ENCODE measurements around the gene DCDC2B.

Gene DCDC2B

GRCh38 chr1:32195531-32195930 is 13.4 kb upstream of the DCDC2B start:
- H3K9me3 ChIP-seq (ENCODE audit: control extremely low read depth in 1 of 5, control insufficient read depth in 4 of 5, insufficient read depth in 2 of 5, low read depth in 1 of 5, low read length in 4 of 5), result no peaks in the 10 kb centered on the region
- no peak for DNase-seq
- no peak overlapping the region for H3K27ac ChIP-seq (ENCODE audit: insufficient read depth in 1 of 2, low read depth in 1 of 2, low read length in 2 of 2, poor library complexity in 1 of 2, severe bottlenecking in 2 of 2)
- H3K4me3 ChIP-seq (ENCODE audit: control insufficient read depth in 1 of 7, extremely low read depth in 1 of 7, insufficient read depth in 4 of 7, low read depth in 2 of 7, low read length in 6 of 7), result no peak overlapping the region
- ChIA-PET CTCF (interaction anchor here (0.8 to 8.7 kb wide), 3 partner anchors 20 to 87 kb away, joined by 3 to 48 read pairs (median 4); no protein-coding TSS in a partner anchor), POLR2A (interaction anchor here (0.6 kb wide), 1 partner anchor 19 kb away, joined by 3 read pairs; no protein-coding TSS in a partner anchor)
- H3K36me3 ChIP-seq (ENCODE audit: control insufficient read depth in 4 of 4, insufficient read depth in 4 of 4, low read length in 3 of 4), result peaks cover 8 to 78% (median 68%) of the 10 kb centered on the region in 4 experiments
- H3K4me1 ChIP-seq (ENCODE audit: control extremely low read depth in 1 of 4, control insufficient read depth in 4 of 4, insufficient read depth in 4 of 4, low read length in 3 of 4), result peaks cover 0 to 27% (median 20%) of the 10 kb centered on the region in 4 experiments
- 100% methylated on average over 3 of the region's 3 CpGs for WGBS (ENCODE audit: insufficient coverage)
- no peaks in the 10 kb centered on the region for H3K27me3 ChIP-seq (replicated peaks in 2 of 5; ENCODE audit: control insufficient read depth in 4 of 5, insufficient read depth in 5 of 5, low read length in 4 of 5)

- Histone ChIP-seq H3K27ac (ENCODE audit: insufficient read depth in 1 of 2, low read depth in 1 of 2, low read length in 2 of 2, poor library complexity in 1 of 2, severe bottlenecking in 2 of 2) (no peak overlapping the region), H3K4me3 (ENCODE audit: control insufficient read depth in 1 of 7, extremely low read depth in 1 of 7, insufficient read depth in 4 of 7, low read depth in 2 of 7, low read length in 6 of 7) (no peak overlapping the region), H3K36me3 (ENCODE audit: control insufficient read depth in 4 of 4, insufficient read depth in 4 of 4, low read length in 3 of 4) (peaks cover 8 to 73% (median 64%) of the 10 kb centered on the region in 4 experiments), H3K27me3 (replicated peaks in 2 of 5; ENCODE audit: control insufficient read depth in 4 of 5, insufficient read depth in 5 of 5, low read length in 4 of 5) (no peaks in the 10 kb centered on the region), H3K4me1 (ENCODE audit: control extremely low read depth in 1 of 4, control insufficient read depth in 4 of 4, insufficient read depth in 4 of 4, low read length in 3 of 4) (peaks cover 0 to 33% (median 26%) of the 10 kb centered on the region in 4 experiments), H3K9me3 (ENCODE audit: control extremely low read depth in 1 of 5, control insufficient read depth in 4 of 5, insufficient read depth in 2 of 5, low read depth in 1 of 5, low read length in 4 of 5) (no peaks in the 10 kb centered on the region)
- POLR2A ChIA-PET, result interaction anchor here (0.6 to 0.7 kb wide), 2 partner anchors 20 to 46 kb away, joined by 3 read pairs; no protein-coding TSS in a partner anchor
- peak in 2 of 3 donors; percentile 53 to 57 for DNase-seq
- CTCF ChIA-PET, result interaction anchor here (1.3 to 8.7 kb wide), 4 partner anchors 11 to 19 kb away, joined by 3 to 48 read pairs (median 8); partner anchors contain the start of gene DCDC2B
These were observed 12.7 kb upstream of the DCDC2B start for GRCh38 chr1:32195972-32196823.

DNA sequence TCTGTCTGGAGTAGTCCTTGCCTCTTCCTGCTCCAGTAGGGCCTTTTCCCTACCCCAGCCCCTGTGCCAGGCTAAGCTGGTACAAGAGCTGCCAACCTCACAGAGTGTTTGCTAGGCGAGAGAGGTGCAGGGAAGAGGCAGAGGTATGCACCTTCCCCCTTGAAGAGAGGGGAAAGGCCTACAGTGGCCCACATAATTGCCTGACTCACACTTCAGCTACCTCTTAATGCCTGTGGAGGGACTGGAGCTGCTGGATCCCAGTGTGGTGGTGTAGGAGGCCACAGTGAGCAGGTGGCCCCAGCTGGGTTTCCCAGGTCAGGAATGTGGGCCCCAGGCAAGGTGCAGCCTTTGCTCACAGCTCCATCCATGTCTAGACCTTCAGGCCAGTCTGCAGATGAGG is 11.8 kb upstream of the DCDC2B start:
- H3K9me3 ChIP-seq (ENCODE audit: control extremely low read depth in 1 of 5, control insufficient read depth in 4 of 5, insufficient read depth in 2 of 5, low read depth in 1 of 5, low read length in 4 of 5), result no peaks in the 10 kb centered on the region
- 80% methylated on average over 1 of the region's 1 CpG for WGBS (ENCODE audit: insufficient coverage)
- no peaks in the 10 kb centered on the region for H3K27me3 ChIP-seq (replicated peaks in 2 of 5; ENCODE audit: control insufficient read depth in 4 of 5, insufficient read depth in 5 of 5, low read length in 4 of 5)
- H3K36me3 ChIP-seq (ENCODE audit: control insufficient read depth in 4 of 4, insufficient read depth in 4 of 4, low read length in 3 of 4), result peaks cover 6 to 64% (median 55%) of the 10 kb centered on the region in 4 experiments
- H3K27ac ChIP-seq (ENCODE audit: insufficient read depth in 1 of 2, low read depth in 1 of 2, low read length in 2 of 2, poor library complexity in 1 of 2, severe bottlenecking in 2 of 2), result no peak overlapping the region
- CTCF ChIA-PET, result interaction anchor here (1.2 to 8.7 kb wide), 5 partner anchors 12 to 19 kb away, joined by 3 to 48 read pairs (median 7); partner anchors contain the start of genes DCDC2B and TXLNA
- H3K4me1 ChIP-seq (ENCODE audit: control extremely low read depth in 1 of 4, control insufficient read depth in 4 of 4, insufficient read depth in 4 of 4, low read length in 3 of 4), result peaks cover 1 to 42% (median 35%) of the 10 kb centered on the region in 4 experiments
- no peak for DNase-seq
- POLR2A ChIA-PET, result interaction anchor here (0.6 kb wide), 1 partner anchor 107 kb away, joined by 3 read pairs; no protein-coding TSS in a partner anchor
- H3K4me3 ChIP-seq (ENCODE audit: control insufficient read depth in 1 of 7, extremely low read depth in 1 of 7, insufficient read depth in 4 of 7, low read depth in 2 of 7, low read length in 6 of 7), result no peak overlapping the region

DNA sequence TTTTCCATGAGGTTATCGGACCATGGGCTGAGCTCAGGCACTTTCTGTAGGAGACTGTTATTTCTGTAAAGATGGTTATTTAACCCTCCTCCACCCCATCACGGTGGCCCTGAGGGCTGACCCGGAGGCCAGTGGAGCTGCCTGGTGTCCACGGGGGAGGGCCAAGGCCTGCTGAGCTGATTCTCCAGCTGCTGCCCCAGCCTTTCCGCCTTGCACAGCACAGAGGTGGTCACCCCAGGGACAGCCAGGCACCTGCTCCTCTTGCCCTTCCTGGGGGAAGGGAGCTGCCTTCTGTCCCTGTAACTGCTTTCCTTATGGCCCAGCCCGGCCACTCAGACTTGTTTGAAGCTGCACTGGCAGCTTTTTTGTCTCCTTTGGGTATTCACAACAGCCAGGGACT is 11.1 kb upstream of the DCDC2B start:
- Histone ChIP-seq H3K36me3 (ENCODE audit: control insufficient read depth in 4 of 4, insufficient read depth in 4 of 4, low read length in 3 of 4) (peaks cover 3 to 57% (median 49%) of the 10 kb centered on the region in 4 experiments), H3K27me3 (replicated peaks in 2 of 5; ENCODE audit: control insufficient read depth in 4 of 5, insufficient read depth in 5 of 5, low read length in 4 of 5) (no peaks in the 10 kb centered on the region), H3K9me3 (ENCODE audit: control extremely low read depth in 1 of 5, control insufficient read depth in 4 of 5, insufficient read depth in 2 of 5, low read depth in 1 of 5, low read length in 4 of 5) (no peaks in the 10 kb centered on the region), H3K27ac (ENCODE audit: insufficient read depth in 1 of 2, low read depth in 1 of 2, low read length in 2 of 2, poor library complexity in 1 of 2, severe bottlenecking in 2 of 2) (no peak overlapping the region), H3K4me1 (ENCODE audit: control extremely low read depth in 1 of 4, control insufficient read depth in 4 of 4, insufficient read depth in 4 of 4, low read length in 3 of 4) (peaks cover 3 to 48% (median 40%) of the 10 kb centered on the region in 4 experiments), H3K4me3 (ENCODE audit: control insufficient read depth in 1 of 7, extremely low read depth in 1 of 7, insufficient read depth in 4 of 7, low read depth in 2 of 7, low read length in 6 of 7) (no peak overlapping the region)
- CTCF ChIA-PET, result interaction anchor here (0.9 to 8.7 kb wide), 6 partner anchors 11 to 19 kb away, joined by 3 to 48 read pairs (median 5); partner anchors contain the start of genes DCDC2B and TXLNA
- POLR2A ChIA-PET, result no interaction called here
- 100% methylated on average over 4 of the region's 6 CpGs for WGBS (ENCODE audit: insufficient coverage)
- DNase-seq, result no peak

- Histone ChIP-seq H3K27me3 (replicated peaks in 2 of 5; ENCODE audit: control insufficient read depth in 4 of 5, insufficient read depth in 5 of 5, low read length in 4 of 5) (no peaks in the 10 kb centered on the region), H3K4me3 (ENCODE audit: control insufficient read depth in 1 of 7, extremely low read depth in 1 of 7, insufficient read depth in 4 of 7, low read depth in 2 of 7, low read length in 6 of 7) (no peak overlapping the region), H3K27ac (ENCODE audit: insufficient read depth in 1 of 2, low read depth in 1 of 2, low read length in 2 of 2, poor library complexity in 1 of 2, severe bottlenecking in 2 of 2) (no peak overlapping the region), H3K4me1 (ENCODE audit: control extremely low read depth in 1 of 4, control insufficient read depth in 4 of 4, insufficient read depth in 4 of 4, low read length in 3 of 4) (peaks cover 3 to 48% (median 40%) of the 10 kb centered on the region in 4 experiments), H3K36me3 (ENCODE audit: control insufficient read depth in 4 of 4, insufficient read depth in 4 of 4, low read length in 3 of 4) (peaks cover 3 to 51% (median 43%) of the 10 kb centered on the region in 4 experiments), H3K9me3 (ENCODE audit: control extremely low read depth in 1 of 5, control insufficient read depth in 4 of 5, insufficient read depth in 2 of 5, low read depth in 1 of 5, low read length in 4 of 5) (no peaks in the 10 kb centered on the region)
- ChIA-PET POLR2A (no interaction called here), CTCF (interaction anchor here (0.9 to 8.7 kb wide), 3 partner anchors 17 to 19 kb away, joined by 3 to 48 read pairs (median 3); partner anchors contain the start of gene TXLNA)
- WGBS (ENCODE audit: insufficient coverage), result 91% methylated on average over 3 of the region's 3 CpGs
- no peak for DNase-seq
These were observed 10.4 kb upstream of the DCDC2B start for GRCh38 chr1:32198237-32199042.

DNA sequence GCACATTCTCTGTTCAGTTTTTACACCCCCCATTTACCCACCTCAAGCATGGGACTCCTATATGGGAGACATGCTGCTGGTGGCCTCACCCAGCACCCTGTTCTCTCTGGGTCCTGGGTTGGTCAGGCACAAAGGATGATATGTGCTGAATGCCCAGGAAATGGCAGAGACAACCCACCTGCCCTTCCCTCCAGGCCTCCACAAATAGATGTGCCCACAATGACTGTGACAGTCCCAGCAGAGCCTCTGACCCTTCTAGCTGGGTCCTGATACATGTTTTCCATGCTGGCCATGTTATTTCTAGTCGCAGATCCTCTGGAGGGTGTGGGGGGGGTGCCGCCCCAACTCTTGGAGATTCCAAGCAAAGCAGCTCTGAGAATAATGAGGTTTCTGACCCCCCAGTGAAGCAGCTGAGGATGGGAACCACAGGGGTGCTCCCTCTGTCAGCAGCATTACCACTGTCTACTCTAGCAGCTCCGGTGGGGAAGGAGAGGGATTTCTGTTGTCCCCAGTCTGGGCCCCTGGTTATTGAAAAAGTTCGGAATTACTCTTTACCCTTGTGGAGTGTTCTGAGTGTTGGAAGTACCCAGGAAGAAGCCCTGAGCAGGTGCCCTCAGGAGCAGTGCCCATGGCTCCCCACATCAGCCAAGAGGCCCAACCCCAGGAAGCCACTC is 9.7 kb upstream of the DCDC2B start:
- Histone ChIP-seq H3K36me3 (ENCODE audit: control insufficient read depth in 4 of 4, insufficient read depth in 4 of 4, low read length in 3 of 4) (peaks cover 3 to 48% (median 42%) of the 10 kb centered on the region in 4 experiments), H3K9me3 (ENCODE audit: control extremely low read depth in 1 of 5, control insufficient read depth in 4 of 5, insufficient read depth in 2 of 5, low read depth in 1 of 5, low read length in 4 of 5) (no peaks in the 10 kb centered on the region), H3K27ac (ENCODE audit: insufficient read depth in 1 of 2, low read depth in 1 of 2, low read length in 2 of 2, poor library complexity in 1 of 2, severe bottlenecking in 2 of 2) (no peak overlapping the region), H3K4me3 (ENCODE audit: control insufficient read depth in 1 of 7, extremely low read depth in 1 of 7, insufficient read depth in 4 of 7, low read depth in 2 of 7, low read length in 6 of 7) (no peak overlapping the region), H3K4me1 (ENCODE audit: control extremely low read depth in 1 of 4, control insufficient read depth in 4 of 4, insufficient read depth in 4 of 4, low read length in 3 of 4) (peaks cover 3 to 48% (median 40%) of the 10 kb centered on the region in 4 experiments), H3K27me3 (replicated peaks in 2 of 5; ENCODE audit: control insufficient read depth in 4 of 5, insufficient read depth in 5 of 5, low read length in 4 of 5) (no peaks in the 10 kb centered on the region)
- WGBS (ENCODE audit: insufficient coverage), result 100% methylated on average over 1 of the region's 4 CpGs
- no peak for DNase-seq
- ChIA-PET CTCF (interaction anchor here (8.7 kb wide), 1 partner anchor 16 kb away, joined by 48 read pairs; no protein-coding TSS in a partner anchor), POLR2A (no interaction called here)

All from common myeloid progenitor, CD34-positive (primary cell).